Epithelial cell of proximal tubule (primary cell): ENCODE results near the gene TLE3. TPM values are rescaled to one million over a fixed set of nuclear protein-coding genes. Genes with fewer than 3 reads are reported as not detected.

ENCODE experiments used
- DNase-seq: peaks from one replicate; pipeline ENCODE4 v3.0.0-alpha.2; 2011; ENCODE audit warnings: low read depth
- H3K4me3 ChIP-seq: 2 replicates; pipeline ENCODE4 v1.5.1; 2011; ENCODE audit warnings: low read depth, mild to moderate bottlenecking, low read length
- CTCF ChIP-seq: conservative IDR thresholded peaks from 2 replicates; pipeline ENCODE4 v1.5.1; 2012; ENCODE audit warnings: low read depth, mild to moderate bottlenecking, low read length
- total RNA-seq: library from RNA; depleted of rRNA; stranded (reverse); fragments of >200 nt; gene quantifications from 2 replicates; pipeline ENCODE4 v1.2.3, GENCODE V29; 2015

TLE3 gene
- total RNA-seq, 1 donor from 2014 or later, result 34.8 TPM

GRCh38 chr15:70067681-70068080 lies 30.0 kb downstream of the TLE3 start:
- H3K4me3 ChIP-seq, result no peak overlapping the region
- no peak for TF ChIP-seq CTCF
- no peak for DNase-seq

GRCh38 chr15:70067011-70067410 lies 30.7 kb downstream of the TLE3 start:
- no peak overlapping the region for H3K4me3 ChIP-seq
- DNase-seq, result no peak
- TF ChIP-seq CTCF, result no peak

GRCh38 chr15:70066447-70066846 lies 31.3 kb downstream of the TLE3 start:
- no peak for TF ChIP-seq CTCF
- DNase-seq, result no peak
- no peak overlapping the region for H3K4me3 ChIP-seq

GRCh38 chr15:70066004-70066403 lies 31.7 kb downstream of the TLE3 start:
- no peak for DNase-seq
- no peak for TF ChIP-seq CTCF
- no peak overlapping the region for H3K4me3 ChIP-seq

GRCh38 chr15:70065006-70065722 lies 32.6 kb downstream of the TLE3 start:
- H3K4me3 ChIP-seq, result no peak overlapping the region
- TF ChIP-seq CTCF, result no peak
- DNase-seq, result no peak

GRCh38 chr15:70064441-70064840 lies 33.3 kb downstream of the TLE3 start:
- no peak for TF ChIP-seq CTCF
- no peak for DNase-seq
- no peak overlapping the region for H3K4me3 ChIP-seq

- TF ChIP-seq CTCF, result no peak
- DNase-seq, result no peak
- no peak overlapping the region for H3K4me3 ChIP-seq
Observed at GRCh38 chr15:70063980-70064379, 33.7 kb downstream of the TLE3 start.
